Hepatocyte (in vitro differentiated cells): ENCODE measurements around the gene PRDM15.

Source experiments
- EZH2 ChIP-seq: fragments of 200-600 bp; sonication (generic); IDR thresholded peaks from 2 replicates; pipeline ENCODE4 v1.6.1; 2016; ENCODE audit warnings: antibody characterized with exemption, mild to moderate bottlenecking, borderline replicate concordance
- TF ChIP-seq, protein P1 (sequence below): fragments of 200-600 bp; sonication (generic); IDR thresholded peaks from 2 replicates; pipeline ENCODE4 v1.5.1; 2016; ENCODE audit warnings: antibody characterized with exemption, mild to moderate bottlenecking; ENCODE audit not compliant: poor library complexity

DNA sequence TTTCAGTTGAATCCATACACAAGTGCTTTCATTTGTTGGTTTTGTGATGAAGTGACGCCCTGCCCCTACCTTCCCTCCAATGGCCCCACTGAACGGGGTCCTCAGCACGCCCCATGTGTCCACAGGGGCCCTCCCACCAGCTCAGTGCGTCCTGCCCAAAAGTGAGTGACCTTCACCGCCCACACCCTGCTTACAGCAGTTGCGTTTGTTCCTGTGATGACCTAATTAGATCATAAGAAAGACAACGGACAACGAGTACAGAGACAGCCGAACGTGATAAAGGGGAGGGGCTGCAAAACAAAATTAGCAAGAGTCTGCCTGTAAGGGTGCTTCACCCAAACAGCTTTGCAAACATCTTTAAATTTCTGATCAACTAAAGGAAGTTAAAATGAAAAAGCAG lies 74.1 kb downstream of the PRDM15 start:
- TF ChIP-seq, protein P1, sequence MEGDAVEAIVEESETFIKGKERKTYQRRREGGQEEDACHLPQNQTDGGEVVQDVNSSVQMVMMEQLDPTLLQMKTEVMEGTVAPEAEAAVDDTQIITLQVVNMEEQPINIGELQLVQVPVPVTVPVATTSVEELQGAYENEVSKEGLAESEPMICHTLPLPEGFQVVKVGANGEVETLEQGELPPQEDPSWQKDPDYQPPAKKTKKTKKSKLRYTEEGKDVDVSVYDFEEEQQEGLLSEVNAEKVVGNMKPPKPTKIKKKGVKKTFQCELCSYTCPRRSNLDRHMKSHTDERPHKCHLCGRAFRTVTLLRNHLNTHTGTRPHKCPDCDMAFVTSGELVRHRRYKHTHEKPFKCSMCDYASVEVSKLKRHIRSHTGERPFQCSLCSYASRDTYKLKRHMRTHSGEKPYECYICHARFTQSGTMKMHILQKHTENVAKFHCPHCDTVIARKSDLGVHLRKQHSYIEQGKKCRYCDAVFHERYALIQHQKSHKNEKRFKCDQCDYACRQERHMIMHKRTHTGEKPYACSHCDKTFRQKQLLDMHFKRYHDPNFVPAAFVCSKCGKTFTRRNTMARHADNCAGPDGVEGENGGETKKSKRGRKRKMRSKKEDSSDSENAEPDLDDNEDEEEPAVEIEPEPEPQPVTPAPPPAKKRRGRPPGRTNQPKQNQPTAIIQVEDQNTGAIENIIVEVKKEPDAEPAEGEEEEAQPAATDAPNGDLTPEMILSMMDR, result no peak
- TF ChIP-seq EZH2, result no peak
